HL-60 (cell line): ENCODE data around the gene KCNF1.

Source experiments
- DNase-seq, 2 experiments: peaks; one replicate each; pipeline ENCODE4 v3.0.0-alpha.2; 2010 to 2020; ENCODE audit warnings: low read depth in 1 of 2, low spot score in 1 of 2
- H3K27ac ChIP-seq: fragments of 250-450 bp; sonication (Bioruptor Pico); replicated peaks from 2 replicates; pipeline ENCODE4 v1.5.1; 2020; ENCODE audit warnings: mild to moderate bottlenecking, moderate library complexity
- H3K27me3 ChIP-seq: fragments of 250-450 bp; sonication (Bioruptor Pico); 2 replicates; pipeline ENCODE4 v1.5.1; 2021; ENCODE audit warnings: mild to moderate bottlenecking, moderate library complexity; ENCODE audit not compliant: insufficient read depth, poor library complexity, severe bottlenecking
- H3K4me3 ChIP-seq: replicated peaks from 2 replicates; pipeline ENCODE4 v1.5.1; 2011; ENCODE audit warnings: mild to moderate bottlenecking, control low read depth, low read length; ENCODE audit not compliant: insufficient read depth
- GABPA ChIP-seq: IDR thresholded peaks from 2 replicates; pipeline ENCODE4 v1.6.1; 2012; ENCODE audit warnings: low read depth
- POLR2AphosphoS5 ChIP-seq: IDR thresholded peaks from 2 replicates; pipeline ENCODE4 v1.6.1; 2012; ENCODE audit warnings: low read depth
- REST ChIP-seq: IDR thresholded peaks from 2 replicates; pipeline ENCODE4 v1.6.1; 2012; ENCODE audit warnings: low read depth; ENCODE audit not compliant: insufficient replicate concordance
- SPI1 ChIP-seq: IDR thresholded peaks from 2 replicates; pipeline ENCODE4 v1.6.1; 2012; ENCODE audit warnings: low read depth, mild to moderate bottlenecking, borderline replicate concordance
- TF ChIP-seq, protein P1 (sequence below): IDR thresholded peaks from one replicate; pipeline ENCODE4 v1.5.1; 2011; ENCODE audit warnings: low read length, control low read depth, inconsistent platforms; ENCODE audit not compliant: insufficient read depth

KCNF1 gene

GRCh38 chr2:10891848-10892247 lies 19.9 kb upstream of the KCNF1 start:
- DNase-seq, result no peak
- TF ChIP-seq POLR2AphosphoS5 (no peak), GABPA (no peak), SPI1 (no peak), REST (no peak)
- TF ChIP-seq, protein P1, sequence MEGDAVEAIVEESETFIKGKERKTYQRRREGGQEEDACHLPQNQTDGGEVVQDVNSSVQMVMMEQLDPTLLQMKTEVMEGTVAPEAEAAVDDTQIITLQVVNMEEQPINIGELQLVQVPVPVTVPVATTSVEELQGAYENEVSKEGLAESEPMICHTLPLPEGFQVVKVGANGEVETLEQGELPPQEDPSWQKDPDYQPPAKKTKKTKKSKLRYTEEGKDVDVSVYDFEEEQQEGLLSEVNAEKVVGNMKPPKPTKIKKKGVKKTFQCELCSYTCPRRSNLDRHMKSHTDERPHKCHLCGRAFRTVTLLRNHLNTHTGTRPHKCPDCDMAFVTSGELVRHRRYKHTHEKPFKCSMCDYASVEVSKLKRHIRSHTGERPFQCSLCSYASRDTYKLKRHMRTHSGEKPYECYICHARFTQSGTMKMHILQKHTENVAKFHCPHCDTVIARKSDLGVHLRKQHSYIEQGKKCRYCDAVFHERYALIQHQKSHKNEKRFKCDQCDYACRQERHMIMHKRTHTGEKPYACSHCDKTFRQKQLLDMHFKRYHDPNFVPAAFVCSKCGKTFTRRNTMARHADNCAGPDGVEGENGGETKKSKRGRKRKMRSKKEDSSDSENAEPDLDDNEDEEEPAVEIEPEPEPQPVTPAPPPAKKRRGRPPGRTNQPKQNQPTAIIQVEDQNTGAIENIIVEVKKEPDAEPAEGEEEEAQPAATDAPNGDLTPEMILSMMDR, result no peak
- Histone ChIP-seq H3K27ac (no peak overlapping the region), H3K4me3 (no peak overlapping the region), H3K27me3 (peaks cover 2% of the 10 kb centered on the region)

- Histone ChIP-seq H3K27me3 (peaks cover 2% of the 10 kb centered on the region), H3K4me3 (no peak overlapping the region), H3K27ac (no peak overlapping the region)
- DNase-seq, result no peak
- TF ChIP-seq POLR2AphosphoS5 (no peak), REST (no peak), SPI1 (no peak), GABPA (no peak)
- TF ChIP-seq, protein P1, result no peak
These were observed 19.4 kb upstream of the KCNF1 start for GRCh38 chr2:10892316-10892715.

DNA sequence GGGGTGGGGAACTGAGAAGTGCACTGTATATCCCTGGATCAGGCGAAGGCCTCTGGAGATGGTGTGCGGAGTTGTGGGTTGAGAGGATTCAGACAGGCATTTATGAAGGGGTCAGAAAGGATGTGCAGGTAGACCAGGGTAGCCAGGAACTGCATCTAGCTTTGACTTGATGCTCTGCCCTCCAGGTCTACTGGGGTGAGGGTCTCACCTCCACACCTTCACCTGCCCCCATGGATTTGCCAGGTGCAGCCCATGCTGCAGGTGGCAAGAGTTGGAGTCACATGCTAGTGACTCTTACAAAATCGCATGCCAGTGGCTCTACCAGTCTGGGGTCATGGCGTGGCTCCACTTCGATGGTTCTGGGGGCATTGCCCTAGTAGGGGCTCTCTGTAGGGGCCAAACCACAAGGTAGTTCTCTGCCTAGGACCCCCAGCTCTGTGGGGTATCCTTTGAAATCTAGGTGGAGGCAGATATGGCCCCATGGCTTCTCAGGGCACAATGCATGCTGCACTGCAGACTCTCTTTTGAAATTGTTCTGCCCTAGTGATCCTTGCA lies 18.9 kb upstream of the KCNF1 start:
- H3K27me3 ChIP-seq, result peaks cover 2% of the 10 kb centered on the region
- H3K27ac ChIP-seq, result no peak overlapping the region
- H3K4me3 ChIP-seq, result no peak overlapping the region
- TF ChIP-seq GABPA (no peak), REST (no peak), SPI1 (no peak), POLR2AphosphoS5 (no peak)
- TF ChIP-seq, protein P1, result no peak
- no peak for DNase-seq
